ENCODE data around the gene GRIN3B.
A peak's percentile ranks its signal among the peaks of the same experiment; 100 is the strongest.
"Not testable (repeated sequence)": the region's sequence is repeated elsewhere in the genome, so short reads cannot be mapped to it uniquely, and the experiment has no call there.

The GRIN3B gene

DNA sequence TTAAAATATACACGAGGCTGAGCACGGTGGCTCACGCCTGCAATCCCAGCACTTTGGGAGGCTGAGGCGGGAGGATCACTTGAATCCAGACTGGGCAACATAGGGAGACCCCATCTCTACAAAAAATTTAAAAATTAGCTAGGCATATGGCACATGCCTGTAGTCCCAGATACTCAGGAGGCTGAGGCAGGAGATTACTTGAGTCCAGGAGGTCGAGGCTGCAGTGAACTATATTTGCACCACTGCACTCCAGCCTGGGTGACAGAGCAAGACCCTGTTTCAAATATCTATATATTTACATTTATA is 23.6 kb downstream of the GRIN3B start:
- DNase-seq: not testable (repeated sequence)

DNA sequence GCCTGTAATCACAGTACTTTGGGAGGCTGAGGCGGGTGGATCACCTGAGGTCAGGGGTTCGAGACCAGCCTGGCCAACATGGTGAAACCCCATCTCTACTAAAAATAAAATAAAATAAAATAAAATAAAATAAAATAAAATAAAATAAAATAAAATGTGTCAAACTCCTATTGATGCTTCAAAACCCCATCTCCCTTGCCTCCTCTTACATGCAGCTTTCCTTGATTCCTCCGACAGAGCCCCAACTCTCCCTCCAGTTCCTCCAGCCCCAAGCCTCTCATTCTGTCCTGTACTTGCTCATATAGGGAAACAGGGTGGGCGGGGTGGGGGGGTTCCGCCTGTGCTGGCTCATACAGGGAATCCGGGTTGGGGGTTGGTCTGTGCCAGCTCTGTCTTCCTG is 24.9 kb downstream of the GRIN3B start:
- not testable (repeated sequence) for DNase-seq

DNA sequence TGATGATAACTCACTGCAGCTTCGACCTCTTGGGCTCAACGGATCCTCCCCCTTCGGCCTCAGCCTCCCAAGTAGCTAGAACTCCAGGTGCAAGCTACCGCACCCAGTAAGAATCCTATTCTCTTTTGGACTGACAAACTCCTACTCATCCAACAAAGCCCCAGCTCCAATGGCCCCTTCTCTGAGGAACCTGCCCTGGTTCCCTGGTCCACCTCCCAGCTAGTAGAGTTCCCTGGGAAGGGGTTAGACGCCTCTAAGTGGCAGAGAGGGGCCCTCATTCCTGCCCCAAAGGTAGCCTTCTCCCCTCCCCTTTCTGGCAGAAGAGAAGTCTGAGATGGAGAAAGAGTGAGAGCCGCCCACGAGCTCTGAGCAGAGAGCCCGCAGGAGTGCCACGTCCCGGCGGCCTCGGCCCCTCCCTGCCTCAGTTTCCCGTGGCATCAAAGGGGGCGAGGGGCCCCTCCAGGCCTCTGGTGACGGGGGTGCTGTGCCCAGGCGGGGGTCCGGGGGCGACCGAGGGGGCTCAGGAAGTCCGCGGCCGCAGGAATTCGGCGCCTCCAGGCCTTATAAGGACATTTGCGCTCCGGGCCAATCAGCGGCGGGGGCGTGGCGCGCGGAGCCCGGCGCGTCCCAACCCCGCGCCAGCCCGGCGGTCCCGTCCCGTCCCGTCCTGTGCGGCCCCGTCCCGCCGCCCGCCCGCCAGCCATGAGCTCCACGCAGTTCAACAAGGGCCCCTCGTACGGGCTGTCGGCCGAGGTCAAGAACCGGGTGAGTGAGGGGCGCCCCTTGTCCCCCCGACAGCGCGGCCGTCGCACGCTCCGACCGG is 26.0 kb downstream of the GRIN3B start, which contains the start of gene CNN2:
CNN2 (plus strand) TSS at position 649 of the 823 bp plus-strand sequence; CDS start at position 703, 54 bp downstream.
- no peak for DNase-seq

DNA sequence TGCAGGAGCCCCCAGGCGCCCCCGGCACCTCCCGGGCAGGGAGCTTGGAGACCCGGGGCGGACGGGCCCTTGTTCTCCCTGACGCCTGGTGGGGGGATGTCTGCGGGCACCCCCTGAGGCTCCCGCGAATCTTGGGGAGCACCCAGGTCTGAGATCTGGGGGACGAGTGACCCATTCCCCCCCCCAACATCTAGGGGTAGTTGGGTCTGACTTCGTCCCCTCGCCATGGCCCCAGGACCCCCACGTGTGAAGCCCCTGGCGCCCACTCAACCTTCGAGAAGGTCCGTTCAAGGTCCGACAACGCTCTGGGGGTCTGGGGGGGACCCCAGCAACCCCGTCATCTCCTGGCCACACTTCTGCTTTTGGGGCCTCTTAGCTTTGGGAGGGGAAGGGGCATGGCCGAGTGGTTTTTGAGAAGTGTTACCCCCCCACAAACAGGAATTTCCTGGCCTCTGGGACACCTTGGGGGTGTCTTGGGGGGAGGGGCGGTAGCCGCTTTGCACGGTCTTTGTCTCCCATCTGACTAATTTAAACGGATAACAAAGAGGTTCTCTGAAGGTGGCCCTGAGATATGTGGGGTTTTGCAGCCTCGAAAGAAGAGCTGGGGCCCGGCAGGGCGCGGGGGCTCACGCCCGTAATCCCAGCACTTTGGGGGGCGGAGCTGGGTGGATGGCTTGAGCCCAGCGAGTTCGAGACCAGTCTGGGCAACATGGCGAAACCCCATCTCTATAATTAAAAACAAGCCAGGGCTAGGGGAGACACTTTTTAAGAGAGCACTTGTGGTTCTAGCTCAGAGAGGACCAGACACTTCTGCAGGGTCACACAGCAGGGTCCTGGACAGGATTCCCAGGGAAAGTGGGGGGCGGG is 26.8 kb downstream of the GRIN3B start:
- DNase-seq: peak; percentile 17

DNA sequence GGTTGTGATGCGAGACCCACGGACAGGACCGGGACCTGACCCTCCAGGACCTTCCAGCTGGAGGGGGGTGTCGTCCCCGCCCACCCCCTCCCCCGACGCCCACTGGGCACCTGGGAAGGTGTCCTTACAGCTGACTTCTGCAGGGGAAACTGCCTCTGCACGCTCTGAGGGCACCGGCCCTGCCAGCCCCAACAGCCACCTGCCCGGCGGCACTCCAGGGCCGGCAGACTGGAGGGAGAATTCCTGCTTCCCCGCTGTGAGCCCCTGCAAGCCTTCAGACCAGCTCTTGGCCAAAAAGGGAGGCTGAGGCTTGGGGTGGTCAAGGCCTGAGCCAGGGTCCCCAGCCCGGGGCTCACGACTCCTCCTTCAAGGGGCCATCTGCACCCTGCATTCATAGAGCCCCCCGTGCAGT is 27.4 kb downstream of the GRIN3B start:
- no peak for DNase-seq

DNA sequence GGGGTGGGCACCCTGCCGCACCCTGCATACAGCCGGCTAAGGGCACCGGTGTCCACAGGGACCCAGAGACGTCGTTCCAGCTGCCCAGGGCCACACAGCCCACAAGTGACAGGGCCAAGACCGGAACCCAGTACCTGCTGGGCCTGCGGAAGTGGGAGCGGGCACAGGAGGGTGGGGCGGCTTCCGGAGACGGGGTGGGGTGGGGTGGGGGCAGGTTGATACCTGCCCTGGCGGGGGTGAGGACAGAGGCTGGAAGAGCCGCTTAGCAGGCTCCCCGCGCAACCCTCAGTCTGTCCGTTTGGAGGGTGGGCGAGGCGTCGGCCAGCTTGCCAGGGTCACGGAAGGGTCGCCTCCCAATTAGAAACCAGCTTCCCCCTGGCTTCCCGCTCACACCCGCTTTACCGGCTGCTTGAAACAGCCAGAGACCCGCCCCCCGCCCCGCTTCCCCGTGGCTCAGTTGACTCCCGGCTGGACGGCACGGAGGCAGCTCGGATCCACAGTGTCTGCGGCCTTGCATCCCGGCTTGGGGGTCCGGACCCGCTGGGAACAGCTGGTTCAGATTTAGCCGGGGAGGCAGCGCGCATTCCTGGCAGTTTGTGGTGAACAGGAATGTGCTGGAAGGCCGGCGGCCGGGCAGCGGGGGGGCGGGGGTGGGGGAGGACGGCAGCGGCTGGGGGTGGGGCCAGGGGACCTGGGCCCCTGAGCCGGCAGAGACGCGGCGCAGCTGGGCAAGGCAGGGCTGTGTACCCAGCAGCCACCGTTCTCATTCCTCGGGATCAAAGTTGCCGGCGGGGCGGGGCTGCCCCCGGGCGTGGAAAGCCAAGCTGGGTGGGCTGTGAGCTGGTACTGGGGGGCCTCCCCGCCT is 28.1 kb downstream of the GRIN3B start:
- peak; percentile 22 for DNase-seq

DNA sequence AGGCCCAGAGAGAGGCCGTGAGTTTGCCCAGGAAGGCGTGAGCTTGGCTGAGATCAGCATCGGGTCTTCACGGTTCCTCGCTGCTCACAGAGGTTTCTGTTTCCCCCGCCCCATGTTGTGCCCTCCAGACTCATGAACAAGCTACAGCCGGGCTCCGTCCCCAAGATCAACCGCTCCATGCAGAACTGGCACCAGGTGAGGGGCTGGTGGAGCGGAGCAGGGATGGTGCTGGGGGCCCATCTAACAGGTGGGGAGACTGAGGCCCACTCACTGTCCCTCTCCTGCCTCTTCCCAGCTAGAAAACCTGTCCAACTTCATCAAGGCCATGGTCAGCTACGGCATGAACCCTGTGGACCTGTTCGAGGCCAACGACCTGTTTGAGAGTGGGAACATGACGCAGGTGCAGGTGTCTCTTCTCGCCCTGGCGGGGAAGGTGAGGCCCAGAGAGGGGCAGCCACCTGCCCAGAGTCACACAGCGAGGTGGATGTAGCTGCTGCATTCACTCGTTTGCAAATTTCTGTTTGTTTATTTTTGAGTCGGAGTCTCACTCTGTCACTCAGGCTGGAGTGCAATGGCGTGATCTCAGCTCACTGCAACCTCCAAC is 32.1 kb downstream of the GRIN3B start:
- DNase-seq: no peak

DNA sequence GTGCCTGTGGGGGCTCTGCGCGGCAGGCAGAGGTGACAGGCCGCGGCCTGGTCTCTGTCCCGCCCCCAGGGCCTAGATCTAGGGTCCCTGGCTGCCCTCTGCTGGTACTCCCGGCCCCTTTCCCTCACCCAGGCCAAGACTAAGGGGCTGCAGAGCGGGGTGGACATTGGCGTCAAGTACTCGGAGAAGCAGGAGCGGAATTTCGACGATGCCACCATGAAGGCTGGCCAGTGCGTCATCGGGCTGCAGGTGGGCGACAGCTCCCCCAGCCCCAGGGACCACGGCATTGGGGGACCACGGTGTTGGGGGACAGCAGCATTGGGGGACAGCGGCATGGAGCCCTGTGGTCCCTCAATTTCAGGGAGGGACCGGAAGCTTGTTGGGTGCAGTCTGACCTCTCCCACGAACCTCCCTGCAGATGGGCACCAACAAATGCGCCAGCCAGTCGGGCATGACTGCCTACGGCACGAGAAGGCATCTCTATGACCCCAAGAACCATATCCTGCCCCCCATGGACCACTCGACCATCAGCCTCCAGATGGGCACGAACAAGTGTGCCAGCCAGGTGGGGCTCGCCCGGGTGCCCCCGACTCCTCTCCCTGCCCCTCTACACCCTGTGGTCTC is 35.9 kb downstream of the GRIN3B start:
- no peak for DNase-seq

DNA sequence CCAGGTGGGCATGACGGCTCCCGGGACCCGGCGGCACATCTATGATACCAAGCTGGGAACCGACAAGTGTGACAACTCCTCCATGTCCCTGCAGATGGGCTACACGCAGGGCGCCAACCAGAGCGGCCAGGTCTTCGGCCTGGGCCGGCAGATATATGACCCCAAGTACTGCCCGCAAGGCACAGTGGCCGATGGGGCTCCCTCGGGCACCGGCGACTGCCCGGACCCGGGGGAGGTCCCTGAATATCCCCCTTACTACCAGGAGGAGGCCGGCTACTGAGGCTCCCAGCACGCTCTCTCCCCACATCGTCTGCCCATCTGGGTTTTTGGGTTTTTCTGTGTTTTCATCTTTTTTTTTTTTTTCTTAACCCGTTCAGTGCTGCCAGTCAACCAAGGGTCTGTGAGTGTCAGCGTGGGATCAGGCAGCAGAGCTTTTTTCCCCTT is 37.4 kb downstream of the GRIN3B start:
- no peak for DNase-seq

DNA sequence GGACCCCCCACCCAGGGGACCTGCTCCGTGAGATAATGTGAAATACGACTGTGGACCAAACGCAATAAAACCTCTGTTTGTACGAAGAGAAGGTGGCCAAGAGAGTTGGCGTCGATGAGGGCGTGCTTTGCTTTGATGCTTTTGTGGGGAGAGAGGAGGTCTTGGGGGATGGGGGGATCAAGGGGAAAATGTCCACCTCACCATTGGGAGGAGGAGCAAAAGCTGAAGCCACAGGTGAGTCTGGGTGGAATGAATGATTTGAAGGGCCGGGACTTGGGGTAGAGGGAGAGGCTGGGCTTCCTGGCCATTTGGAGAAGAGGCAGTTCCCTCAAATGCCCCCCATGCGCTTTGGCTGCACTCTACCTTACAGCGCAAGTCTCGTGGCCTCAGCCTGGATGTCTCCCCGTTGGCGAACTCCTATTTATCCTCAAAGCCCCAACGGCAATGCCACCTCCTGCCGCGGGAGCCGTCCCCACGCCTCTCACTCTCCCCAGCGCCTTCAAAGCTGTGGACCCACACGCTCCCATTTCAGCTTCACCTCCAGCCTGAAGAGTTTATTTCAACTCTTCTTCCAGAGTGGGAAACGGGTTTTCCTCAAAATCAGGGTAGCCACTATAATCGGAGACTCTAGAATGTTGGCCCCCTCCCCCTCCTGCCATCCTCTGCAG is 38.9 kb downstream of the GRIN3B start:
- no peak for DNase-seq

DNA sequence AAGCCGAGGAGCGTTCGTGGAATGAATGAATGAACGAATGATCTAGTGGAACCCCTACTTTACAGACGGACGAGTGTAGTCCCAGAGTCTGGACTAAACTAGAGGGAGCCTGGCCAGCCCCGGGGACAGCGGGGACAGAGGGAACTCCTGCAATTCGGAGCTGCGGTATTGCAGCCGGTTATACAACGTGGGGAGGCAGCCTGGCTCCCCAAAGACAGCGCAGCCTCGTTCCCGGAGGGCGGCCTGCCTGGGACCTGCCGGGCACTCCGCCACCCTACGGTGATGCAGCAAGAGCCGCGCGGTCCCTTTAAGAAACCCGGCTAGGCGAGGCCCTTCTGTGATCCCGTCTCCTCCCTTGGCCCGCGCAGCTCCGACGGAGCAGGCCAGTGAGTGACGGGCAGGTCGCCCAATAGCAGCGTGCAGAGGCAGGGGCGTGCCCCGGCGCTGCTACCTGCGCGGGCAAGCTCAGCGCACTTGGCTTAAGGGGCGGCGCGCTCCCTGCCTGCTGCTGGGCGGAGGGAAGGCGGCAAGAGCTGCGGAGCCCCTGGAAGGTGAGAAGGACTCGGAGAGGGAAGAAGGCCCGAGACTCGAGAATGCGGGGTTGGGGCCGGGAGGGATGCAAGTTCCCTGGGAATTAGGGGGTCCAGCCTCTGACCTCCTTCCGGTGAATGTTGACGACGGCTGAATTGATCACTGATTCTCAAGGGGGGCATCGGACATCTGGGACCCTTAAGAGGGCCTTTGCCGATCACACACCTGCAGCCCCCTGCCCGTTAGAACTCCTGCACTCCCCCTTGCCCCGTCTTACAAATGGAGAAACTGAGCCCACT is 39.6 kb downstream of the GRIN3B start, which contains the start of gene ABCA7:
ABCA7 (plus strand) TSS at position 462 of the 830 bp plus-strand sequence. CDS start 1,255 bp downstream, outside the sequence.
- DNase-seq: peak; percentile 96

DNA sequence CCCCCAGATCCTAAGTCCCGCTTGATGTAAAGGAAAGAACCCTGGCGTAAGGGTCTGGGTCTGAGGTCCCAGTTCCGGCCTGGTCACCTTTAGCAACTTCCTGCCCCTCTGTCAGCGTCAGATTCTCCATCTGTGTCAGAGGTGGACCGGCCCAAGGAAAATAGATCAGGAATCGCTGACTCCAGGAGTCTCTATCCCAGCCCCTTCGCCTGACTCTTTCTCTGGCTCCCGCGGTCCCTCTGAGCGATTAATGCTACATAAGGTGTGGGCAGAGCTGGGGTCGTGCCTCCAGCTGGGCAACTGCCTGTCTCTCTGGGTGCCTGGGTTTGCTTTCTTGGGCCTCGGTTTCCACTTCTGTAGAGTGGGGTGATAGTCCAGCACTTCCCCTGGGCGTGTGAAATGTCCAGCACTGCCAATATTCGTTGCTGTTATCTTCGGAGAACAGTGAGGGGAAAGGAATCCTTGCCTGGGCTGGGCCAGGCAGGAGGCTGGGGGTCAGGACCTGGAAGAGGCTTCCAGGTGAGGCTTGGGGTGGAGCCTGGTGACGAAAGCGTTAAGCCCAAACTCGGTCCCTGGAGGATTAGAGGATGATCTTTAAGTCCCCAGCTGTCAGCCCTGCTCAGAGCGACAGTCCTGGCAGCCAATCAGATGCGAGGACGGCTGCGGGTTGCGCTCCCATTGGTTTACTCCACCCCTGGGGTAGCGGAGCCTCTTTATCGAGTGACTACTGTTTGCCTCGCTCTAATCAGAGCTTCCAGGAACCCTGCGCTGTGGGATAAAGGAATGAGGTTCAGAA is 40.5 kb downstream of the GRIN3B start:
- DNase-seq: peak; percentile 90

DNA sequence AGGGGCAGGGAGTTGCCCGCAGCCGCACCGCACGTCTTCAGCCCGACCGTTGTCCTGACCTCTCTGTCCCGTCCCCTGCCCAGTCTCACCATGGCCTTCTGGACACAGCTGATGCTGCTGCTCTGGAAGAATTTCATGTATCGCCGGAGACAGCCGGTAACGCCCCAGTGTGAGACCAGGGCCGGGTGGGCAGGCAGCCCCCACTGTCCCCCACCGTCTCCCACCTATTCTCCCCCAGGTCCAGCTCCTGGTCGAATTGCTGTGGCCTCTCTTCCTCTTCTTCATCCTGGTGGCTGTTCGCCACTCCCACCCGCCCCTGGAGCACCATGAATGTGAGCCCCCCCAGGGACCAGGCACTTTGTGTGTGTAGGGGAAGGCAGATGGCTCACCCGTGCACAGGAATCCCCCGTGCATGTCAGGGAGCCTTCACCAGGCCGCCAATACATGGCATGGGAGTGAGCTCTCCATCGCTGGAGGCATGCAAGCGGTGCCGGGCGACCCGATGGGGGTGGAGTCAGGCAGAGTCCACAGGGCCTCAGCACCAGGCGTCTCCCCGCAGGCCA is 41.1 kb downstream of the GRIN3B start:
- DNase-seq: no peak

DNA sequence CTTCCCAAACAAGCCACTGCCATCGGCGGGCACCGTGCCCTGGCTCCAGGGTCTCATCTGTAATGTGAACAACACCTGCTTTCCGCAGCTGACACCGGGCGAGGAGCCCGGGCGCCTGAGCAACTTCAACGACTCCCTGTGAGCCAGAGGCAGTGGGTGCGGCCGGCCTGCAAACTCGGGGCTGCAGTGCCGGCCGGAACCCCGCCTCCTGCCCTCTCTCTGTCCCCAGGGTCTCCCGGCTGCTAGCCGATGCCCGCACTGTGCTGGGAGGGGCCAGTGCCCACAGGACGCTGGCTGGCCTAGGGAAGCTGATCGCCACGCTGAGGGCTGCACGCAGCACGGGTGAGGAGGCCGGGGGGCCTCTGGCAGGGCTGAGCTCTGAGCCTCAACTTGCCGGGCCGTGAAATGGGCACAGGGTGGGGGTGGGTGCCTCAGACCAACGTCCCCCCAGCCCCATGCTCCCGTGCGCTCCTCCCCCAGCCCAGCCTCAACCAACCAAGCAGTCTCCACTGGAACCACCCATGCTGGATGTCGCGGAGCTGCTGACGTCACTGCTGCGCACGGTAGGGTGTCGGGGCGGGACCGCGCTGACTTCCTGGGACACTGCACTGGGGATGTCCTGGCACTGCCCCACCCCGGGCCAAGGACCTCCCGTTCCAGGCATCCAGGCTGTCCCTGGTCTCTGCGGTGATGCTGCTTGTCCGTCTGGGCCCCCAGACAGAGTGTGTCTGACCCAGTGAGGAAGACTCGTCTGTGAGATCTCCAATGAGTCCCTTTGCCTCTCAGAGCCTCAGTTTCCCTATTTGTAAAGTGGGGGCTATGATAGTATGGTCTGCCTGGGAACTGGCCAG is 41.8 kb downstream of the GRIN3B start:
- peak; percentile 29 for DNase-seq

DNA sequence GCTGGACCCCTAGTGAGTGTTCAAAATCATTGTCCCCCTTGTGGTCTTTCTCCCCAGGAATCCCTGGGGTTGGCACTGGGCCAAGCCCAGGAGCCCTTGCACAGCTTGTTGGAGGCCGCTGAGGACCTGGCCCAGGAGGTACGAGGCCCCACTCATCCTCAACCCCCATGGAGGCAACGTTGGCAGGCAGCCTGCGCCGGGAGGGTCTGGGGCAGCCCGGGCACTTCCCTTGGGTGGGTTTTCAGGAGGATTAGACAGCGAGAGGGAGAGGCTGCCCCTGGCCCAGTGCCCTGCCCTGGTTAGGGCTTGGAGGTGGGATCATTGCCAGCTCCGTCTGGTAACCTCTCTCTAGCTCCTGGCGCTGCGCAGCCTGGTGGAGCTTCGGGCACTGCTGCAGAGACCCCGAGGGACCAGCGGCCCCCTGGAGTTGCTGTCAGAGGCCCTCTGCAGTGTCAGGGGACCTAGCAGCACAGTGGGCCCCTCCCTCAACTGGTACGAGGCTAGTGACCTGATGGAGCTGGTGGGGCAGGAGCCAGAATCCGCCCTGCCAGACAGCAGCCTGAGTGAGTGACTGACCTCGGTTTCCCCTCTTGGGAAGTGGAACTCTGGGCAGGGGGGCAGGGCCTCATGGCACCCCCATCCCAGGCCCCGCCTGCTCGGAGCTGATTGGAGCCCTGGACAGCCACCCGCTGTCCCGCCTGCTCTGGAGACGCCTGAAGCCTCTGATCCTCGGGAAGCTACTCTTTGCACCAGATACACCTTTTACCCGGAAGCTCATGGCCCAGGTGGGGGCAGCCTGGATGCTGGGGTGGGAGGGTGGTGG is 42.7 kb downstream of the GRIN3B start:
- peak; percentile 76 for DNase-seq

DNA sequence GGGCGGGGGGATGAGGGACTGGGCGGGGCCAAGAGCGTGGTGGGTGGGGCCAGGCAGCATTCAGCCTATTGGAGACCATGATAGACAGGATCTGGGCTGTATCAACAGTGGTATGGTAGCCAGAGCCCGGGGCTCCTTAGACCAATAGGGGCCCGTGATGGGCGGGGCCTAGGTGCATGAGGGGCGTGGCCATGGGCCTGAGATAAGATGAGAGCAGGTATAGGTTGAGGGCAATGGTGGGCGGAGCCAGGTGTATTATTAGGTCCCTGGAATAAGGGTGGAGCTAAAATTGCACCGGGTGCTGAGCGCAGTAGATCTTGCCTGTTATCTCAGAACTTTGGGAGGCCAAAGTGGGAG is 45.0 kb downstream of the GRIN3B start:
- no peak for DNase-seq

DNA sequence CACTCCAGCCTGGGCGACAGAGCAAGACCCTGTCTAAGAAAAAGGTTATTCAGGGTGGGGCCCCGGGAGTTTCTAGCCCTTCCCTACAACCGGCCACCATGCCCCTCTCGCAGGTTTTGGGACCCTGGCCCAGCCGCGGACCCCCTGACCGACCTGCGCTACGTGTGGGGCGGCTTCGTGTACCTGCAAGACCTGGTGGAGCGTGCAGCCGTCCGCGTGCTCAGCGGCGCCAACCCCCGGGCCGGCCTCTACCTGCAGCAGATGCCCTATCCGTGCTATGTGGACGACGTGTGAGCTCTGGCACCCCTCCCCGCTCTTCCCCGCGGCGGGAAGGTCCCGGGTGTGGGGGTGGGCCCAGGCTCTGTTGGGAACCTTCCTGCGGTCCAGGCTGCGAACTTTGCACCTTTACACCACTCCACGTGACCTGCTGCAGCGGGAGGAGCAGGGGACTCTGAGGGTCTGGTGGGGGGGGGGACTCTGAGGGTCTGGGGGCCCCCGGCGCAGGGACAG is 46.0 kb downstream of the GRIN3B start:
- DNase-seq: no peak
